GM21576 (cell line): ENCODE measurements around the gene CDRT15.
"Not testable (repeated sequence)": the region's sequence is repeated elsewhere in the genome, so short reads cannot be mapped to it uniquely, and the experiment has no call there.

ENCODE experiments used
- ATAC-seq: cut with Tn5 transposase; IDR thresholded peaks from one replicate; pipeline ENCODE4 v1.9.1; 2021; ENCODE audit warnings: mild to moderate bottlenecking, moderate library complexity; ENCODE audit not compliant: unreplicated experiment

The CDRT15 gene

GRCh38 chr17:14209215-14209614 lies 27.4 kb downstream of the CDRT15 start:
- ATAC-seq = no peak

- ATAC-seq = no peak
Observed at GRCh38 chr17:14207791-14208190, 28.9 kb downstream of the CDRT15 start.

GRCh38 chr17:14206891-14207290 lies 29.8 kb downstream of the CDRT15 start:
- no peak for ATAC-seq

GRCh38 chr17:14205992-14206461 lies 30.6 kb downstream of the CDRT15 start:
- no peak for ATAC-seq

GRCh38 chr17:14205380-14205779 lies 31.3 kb downstream of the CDRT15 start:
- no peak for ATAC-seq

GRCh38 chr17:14204546-14204945 lies 32.1 kb downstream of the CDRT15 start:
- no peak for ATAC-seq

GRCh38 chr17:14204084-14204483 lies 32.6 kb downstream of the CDRT15 start:
- no peak for ATAC-seq

- ATAC-seq = no peak
Observed at GRCh38 chr17:14203388-14203787, 33.3 kb downstream of the CDRT15 start.

- no peak for ATAC-seq
Observed at GRCh38 chr17:14202388-14203166, 34.1 kb downstream of the CDRT15 start.

- no peak for ATAC-seq
Observed at GRCh38 chr17:14201988-14202380, 34.7 kb downstream of the CDRT15 start.

GRCh38 chr17:14201021-14201987 lies 35.4 kb downstream of the CDRT15 start:
- ATAC-seq = no peak

- ATAC-seq = no peak
Observed at GRCh38 chr17:14200354-14200753, 36.3 kb downstream of the CDRT15 start.

- no peak for ATAC-seq
Observed at GRCh38 chr17:14199601-14200000, 37.1 kb downstream of the CDRT15 start.

GRCh38 chr17:14198575-14198974 lies 38.1 kb downstream of the CDRT15 start:
- ATAC-seq = no peak

GRCh38 chr17:14198013-14198412 lies 38.6 kb downstream of the CDRT15 start:
- ATAC-seq = no peak

- ATAC-seq = no peak
Observed at GRCh38 chr17:14197586-14197985, 39.1 kb downstream of the CDRT15 start.

- ATAC-seq = no peak
Observed at GRCh38 chr17:14197057-14197456, 39.6 kb downstream of the CDRT15 start.

GRCh38 chr17:14196377-14196997 lies 40.2 kb downstream of the CDRT15 start:
- ATAC-seq = no peak

- not testable (repeated sequence) for ATAC-seq
Observed at GRCh38 chr17:14192636-14193344, 43.9 kb downstream of the CDRT15 start.

GRCh38 chr17:14192039-14192438 lies 44.6 kb downstream of the CDRT15 start:
- ATAC-seq = not testable (repeated sequence)

- ATAC-seq = not testable (repeated sequence)
Observed at GRCh38 chr17:14191469-14191868, 45.2 kb downstream of the CDRT15 start.
